Upper lobe of left lung (tissue), 4 donors: ENCODE results near the gene TPO.

Experiments used
- EP300 ChIP-seq, 4 donors: sonication (generic); formaldehyde crosslinking; IDR thresholded peaks; one replicate each; pipeline ENCODE4 v1.5.1; 2017; ENCODE audit warnings: antibody characterized with exemption in 4 of 4, control low read depth in 2 of 4
- POLR2A ChIP-seq, 4 donors: fragments of 450-650 bp; IDR thresholded peaks; one replicate each; pipeline ENCODE4 v1.5.1; 2016 to 2017; ENCODE audit warnings: antibody characterized with exemption in 4 of 4, mild to moderate bottlenecking in 2 of 4
- POLR2AphosphoS5 ChIP-seq, 2 donors: sonication (generic); formaldehyde crosslinking; IDR thresholded peaks; one replicate each; pipeline ENCODE4 v1.5.1; 2017; ENCODE audit warnings: antibody characterized with exemption in 2 of 2
- TF ChIP-seq, protein P1 (sequence below), 6 experiments: fragments of 450-650 bp in 4 of 6; fragments of 200-600 bp in 2 of 6; sonication (generic) in 2 of 6; IDR thresholded peaks; one replicate each; pipeline ENCODE4 v1.5.1; 2016 to 2019; ENCODE audit warnings: antibody characterized with exemption in 6 of 6

DNA sequence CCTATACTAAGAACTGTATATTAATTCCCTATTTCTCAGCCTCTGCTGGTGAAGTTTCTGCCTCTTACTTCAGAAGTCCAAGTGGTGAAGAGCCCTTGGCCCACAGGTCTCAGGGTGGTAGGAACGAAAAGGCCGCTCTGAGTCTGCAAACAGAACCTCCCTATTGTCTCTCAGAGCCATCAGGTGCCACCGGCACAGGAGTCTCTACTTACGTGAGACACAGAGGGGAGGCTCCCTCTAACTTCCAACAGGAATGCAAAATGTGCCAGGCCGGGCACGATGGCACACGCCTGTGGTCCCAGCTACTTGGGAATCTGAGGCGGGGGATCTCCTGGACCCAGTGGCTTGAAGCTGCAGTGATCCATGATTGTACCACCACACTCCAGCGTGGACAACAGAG lies 143.0 kb downstream of the TPO start:
- TF ChIP-seq, protein P1, sequence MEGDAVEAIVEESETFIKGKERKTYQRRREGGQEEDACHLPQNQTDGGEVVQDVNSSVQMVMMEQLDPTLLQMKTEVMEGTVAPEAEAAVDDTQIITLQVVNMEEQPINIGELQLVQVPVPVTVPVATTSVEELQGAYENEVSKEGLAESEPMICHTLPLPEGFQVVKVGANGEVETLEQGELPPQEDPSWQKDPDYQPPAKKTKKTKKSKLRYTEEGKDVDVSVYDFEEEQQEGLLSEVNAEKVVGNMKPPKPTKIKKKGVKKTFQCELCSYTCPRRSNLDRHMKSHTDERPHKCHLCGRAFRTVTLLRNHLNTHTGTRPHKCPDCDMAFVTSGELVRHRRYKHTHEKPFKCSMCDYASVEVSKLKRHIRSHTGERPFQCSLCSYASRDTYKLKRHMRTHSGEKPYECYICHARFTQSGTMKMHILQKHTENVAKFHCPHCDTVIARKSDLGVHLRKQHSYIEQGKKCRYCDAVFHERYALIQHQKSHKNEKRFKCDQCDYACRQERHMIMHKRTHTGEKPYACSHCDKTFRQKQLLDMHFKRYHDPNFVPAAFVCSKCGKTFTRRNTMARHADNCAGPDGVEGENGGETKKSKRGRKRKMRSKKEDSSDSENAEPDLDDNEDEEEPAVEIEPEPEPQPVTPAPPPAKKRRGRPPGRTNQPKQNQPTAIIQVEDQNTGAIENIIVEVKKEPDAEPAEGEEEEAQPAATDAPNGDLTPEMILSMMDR (IDR thresholded peaks at IDR 0.05), result no peak
- no peak for TF ChIP-seq EP300 (IDR thresholded peaks at IDR 0.05)
- TF ChIP-seq POLR2A (IDR thresholded peaks at IDR 0.05), result no peak
- TF ChIP-seq POLR2AphosphoS5 (IDR thresholded peaks at IDR 0.05), result no peak
